Measurements from ENCODE around the gene SMARCA5.

The SMARCA5 gene

DNA sequence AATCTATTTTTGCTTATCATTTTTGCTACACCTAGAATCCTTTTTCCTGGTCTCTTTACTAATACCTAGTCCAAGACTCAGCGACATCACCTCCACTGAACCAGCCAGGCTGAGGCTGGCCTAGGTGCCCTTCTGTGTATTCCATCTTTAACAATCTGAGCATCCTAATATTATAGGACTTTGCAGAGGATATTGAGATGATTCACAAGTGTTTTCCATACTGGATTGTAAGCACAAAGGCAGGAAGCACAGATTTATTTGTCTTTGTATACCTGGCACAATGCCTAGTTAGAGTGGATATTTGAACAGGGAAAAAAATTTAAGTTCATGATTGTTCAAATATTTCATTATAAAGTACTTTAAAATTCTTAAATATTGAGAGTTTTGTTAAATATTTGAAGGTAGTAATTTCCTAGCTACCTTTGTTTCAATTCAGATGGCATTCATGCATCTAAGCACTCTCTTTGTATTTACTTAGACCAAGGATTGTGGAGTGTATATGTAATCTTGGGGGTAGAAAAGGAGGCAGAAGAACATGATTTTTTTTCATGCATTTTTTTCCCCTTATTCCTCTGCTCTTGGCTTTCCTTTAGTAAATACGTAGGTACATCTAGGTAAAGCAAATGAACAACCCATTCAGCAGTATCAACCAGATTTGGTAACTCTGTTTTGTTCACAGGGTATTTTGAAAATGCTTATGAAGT lies 18.4 kb downstream of the SMARCA5 start:
- peak; percentile 6 for DNase-seq

DNA sequence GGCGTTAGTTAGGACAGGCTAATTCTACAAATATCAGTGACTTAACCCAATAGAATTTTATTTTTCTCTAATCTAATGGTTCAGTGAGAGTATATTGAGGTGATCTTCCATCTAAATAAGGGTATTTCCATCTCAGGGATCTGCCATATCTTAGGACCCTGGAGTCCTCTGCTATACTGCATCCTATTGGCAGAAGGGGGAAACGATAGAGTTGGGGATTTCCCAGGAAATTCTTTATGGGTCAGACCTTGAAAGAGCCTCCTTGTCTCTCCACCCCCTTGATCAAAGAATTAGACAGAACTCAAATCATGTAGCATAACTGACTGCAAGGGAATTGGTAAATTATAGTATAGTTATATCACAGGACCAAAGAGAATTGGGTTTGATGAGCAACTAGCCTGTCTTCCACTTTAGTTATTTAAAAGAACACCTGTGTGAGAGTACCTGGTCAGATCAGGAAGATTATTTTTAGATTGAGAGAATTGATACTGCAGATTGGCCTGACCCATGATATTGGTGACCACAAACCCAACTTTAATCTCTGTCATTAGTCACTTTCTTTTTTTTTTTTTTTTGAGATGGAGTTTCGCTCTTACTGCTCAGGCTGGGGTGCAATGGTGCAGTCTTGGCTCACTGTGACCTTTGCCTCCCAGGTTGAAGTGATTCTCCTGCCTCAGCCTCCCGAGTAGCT lies 25.6 kb downstream of the SMARCA5 start:
- DNase-seq = no peak

DNA sequence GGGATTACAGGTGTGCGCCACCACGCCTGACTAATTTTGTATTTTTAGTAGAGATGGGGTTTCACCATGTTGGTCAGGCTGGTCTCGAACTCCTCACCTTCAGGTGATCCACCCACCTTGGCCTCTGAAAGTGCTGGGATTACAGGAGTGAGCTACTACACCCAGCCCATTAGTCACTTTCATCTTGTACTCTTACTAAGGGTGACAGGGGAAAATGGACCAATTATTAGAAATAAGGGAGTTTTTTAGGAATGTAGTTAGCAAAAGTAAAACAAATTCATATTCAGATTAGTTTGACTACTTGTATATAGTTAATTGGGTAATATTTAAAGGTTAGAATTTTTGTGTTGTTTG lies 26.1 kb downstream of the SMARCA5 start:
- DNase-seq = no peak

DNA sequence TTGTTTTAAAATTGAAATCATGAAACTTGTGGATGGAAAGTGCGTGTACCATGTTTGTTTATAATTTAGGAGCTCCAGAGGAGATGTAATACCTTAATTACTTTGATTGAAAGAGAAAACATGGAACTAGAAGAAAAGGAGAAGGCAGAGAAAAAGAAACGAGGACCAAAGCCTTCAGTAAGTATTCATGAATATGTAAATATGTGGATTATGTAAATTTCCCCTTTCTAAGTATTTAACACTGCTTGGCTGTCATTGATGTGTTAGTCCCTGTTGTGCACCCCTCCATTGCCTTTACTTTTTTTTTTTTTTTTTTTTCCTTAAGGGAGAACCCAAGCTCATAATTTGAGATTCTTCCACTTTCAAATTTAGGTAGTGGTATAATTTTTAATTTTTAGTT lies 36.4 kb downstream of the SMARCA5 start:
- DNase-seq = no peak

DNA sequence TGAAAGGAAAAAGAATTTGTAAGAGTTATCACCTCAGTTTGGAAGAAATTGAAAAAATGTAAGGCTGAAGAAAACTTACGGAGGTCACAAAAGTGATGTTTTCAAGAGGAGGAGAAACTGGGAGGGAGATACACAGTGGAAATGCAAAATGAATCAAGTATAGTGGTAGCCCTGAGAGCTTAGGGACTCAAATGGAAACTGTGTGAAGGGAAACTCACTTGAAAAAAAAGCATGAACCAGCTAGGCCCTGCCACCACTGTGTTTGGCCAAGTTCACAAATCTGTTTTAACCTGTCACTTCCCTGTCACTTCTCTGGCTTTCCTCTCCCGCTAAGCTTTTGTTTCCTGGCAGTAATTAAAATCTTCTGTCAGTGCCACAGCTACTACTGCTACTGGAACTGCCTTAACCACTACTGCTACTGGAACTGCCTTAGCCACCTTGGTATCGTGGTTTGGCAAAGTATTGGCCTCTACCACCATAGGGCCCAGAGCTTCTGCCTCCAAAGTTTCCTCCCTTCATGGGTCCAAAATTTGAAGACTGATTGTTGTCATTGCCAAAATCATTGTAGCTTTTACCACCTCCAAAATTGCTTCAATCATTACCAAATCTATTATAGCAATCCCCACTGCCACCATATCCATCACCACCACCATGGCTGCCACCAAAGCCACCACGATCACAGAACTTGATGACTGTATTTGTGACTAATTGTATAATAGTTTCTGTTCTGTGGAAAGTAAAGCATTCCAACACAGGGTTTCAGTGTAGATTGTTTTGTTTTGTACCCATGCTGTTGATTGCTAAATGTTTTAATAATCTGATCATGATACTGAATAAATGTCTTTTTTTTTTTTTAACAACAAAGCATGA lies 41.5 kb downstream of the SMARCA5 start:
- DNase-seq = no peak

DNA sequence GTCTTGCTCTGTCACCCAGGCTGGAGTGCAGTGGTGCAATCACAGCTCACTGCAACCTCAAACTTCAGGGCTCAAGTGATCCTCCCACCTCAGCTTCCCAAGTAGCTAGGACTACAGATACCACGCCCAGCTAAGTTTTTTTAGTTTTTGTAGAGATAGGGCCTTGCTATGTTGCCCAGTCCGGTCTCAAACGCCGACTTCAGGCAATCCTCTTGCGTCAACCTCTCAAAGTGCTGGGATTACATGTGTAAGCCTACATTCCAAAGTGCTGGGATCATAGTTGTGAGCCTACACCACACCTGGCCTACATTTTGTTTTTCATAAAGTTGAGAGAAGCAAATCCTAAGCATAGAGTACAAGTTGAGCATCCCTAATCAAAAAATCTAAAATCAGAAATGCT lies 42.2 kb downstream of the SMARCA5 start:
- no peak for DNase-seq

DNA sequence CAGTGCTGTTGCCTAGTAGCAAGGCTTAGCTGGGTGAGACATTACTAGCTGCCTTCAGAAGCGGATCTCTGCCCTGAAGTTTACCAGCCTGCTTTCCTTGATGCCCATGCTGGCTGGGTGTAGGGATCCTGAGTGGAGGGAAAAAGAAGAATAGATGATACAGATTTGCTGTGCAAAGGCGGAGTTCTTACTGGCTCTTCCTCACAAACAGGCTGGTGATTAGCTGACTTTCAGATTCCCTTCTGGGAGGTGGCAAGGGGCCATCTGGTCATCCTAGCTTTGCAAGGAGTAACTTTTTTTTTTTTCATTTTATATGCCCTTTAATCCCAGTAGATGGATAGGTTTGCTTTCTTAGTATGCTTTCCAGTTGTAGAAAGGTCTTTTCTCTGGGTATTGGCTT lies 44.8 kb downstream of the SMARCA5 start:
- no peak for DNase-seq

DNA sequence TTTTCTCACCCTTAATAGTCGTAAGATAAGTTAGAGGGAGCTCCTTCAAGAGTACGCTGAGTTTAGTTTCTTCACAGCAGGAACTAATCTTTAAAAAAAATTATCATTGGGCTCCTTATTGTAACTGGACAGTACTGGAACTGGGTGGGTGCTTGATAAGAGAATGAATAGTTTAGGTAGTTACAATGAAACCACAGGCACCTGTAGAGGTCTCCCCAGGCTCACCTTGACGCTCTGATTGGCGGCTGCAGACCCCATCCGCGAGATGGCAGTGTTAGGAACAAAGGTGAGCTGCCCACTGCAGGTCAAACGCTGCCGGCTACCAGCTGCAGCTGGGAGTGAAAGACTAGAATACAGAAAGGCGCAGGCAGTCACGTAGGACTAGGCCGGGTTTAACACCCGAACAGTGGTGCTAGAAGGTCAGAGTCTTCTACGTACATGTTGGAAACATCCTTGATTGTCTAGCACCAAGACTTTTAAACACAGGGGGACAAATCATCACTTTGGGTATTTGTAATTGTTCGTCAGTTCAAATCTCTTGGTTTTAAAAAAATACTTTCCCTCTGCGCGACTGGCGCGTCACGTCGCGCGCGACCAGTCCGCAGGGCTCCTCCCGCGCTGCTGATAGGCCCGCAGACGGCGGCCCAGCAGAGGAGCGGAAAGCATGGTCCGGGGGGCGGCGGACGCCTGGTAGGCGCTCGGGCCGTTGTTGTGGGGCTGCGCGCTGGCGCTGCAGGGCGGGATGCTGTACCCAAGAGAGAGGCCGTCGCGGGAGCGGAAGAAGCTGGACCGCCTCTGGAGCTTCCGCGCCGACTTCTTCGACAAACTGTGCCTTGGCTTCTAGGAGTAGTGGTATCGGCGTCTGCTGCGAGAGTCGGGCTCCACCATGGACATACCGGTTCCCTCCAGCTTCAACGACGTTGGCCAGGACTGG lies 45.6 kb downstream of the SMARCA5 start:
- DNase-seq = peak; percentile 63

DNA sequence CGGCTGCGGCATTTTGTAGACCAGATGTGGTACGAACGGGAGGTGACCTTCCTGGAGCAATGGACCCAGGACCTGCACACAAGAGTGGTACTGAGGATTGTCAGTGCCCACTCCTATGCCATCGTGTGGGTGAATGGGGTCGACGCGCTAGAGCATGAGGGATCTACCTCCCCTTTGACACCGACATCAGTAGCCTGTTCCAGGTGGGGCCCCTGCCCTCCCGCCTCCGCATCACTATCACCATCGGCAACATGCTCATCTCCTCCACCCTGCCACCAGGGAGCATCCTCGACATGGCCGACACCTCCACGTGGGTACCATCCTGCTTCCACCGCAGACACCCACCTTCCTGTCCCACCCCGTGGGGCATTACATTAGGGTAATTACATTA lies 46.2 kb downstream of the SMARCA5 start:
- no peak for DNase-seq

DNA sequence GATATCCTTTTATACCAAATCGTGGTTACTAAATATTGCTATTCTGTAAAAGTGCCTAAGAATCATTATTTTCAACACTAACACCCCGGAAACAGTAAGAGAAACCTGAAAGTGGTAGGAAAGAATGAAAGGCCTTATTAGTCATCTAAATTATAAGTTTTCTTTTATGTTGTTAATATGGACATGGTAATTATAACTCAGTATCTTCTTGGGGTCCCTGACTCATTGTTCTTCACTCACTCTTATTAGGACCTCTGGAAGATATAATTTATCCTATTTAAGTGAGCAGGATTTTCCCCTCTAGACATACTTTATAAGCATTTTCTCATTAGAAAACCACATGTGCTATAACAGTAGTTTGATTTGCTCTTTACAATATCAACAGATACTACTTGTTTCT lies 51.0 kb downstream of the SMARCA5 start:
- no peak for DNase-seq

DNA sequence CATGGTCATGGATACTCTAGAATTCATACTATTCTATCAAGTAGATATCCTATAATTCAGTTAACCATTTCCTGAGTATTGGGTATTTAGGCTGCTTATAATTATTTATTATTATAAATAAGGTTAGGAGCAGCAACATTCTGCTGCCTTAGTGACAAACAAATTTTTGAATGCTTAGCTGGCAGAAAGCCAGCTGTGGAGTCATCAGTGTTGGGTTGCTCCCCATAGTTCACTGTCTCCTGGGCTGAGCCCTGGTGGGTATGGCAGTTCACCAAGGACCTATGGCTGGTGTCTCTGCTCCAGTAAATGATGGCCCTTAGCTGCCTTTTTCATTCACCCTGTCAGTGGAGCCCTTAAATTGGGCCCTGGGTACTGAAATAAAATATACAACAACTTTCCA lies 61.8 kb downstream of the SMARCA5 start:
- DNase-seq = no peak

DNA sequence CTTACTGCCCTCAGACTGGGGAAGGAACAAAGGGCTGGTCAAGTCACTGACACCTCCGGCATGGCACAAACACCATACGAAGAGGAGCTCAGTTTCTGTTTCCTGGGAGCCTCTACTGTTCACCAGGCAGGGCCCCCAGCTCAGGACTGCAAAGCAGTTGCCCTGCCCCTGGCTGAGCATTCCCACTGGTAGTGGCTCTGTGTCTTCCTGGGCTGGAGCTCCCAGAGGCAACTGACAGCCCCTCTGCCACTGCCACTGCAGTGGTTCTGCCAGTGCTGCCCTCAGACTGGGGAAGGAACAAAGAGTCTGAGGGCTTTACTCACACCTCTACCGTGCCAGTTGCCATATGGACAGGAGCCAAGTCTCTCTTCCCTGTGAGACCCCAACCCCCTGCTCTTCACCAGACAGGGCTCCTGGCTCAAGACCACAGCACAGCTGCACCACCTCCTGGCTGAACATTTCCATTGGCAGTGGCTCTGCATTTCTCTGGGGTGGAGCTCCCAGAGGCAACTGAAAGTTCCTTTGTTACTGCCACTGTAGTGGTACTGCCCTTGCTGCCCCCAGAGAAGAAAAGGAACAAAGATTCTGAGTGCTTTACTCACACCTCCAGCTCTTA lies 67.9 kb downstream of the SMARCA5 start:
- DNase-seq = no peak

DNA sequence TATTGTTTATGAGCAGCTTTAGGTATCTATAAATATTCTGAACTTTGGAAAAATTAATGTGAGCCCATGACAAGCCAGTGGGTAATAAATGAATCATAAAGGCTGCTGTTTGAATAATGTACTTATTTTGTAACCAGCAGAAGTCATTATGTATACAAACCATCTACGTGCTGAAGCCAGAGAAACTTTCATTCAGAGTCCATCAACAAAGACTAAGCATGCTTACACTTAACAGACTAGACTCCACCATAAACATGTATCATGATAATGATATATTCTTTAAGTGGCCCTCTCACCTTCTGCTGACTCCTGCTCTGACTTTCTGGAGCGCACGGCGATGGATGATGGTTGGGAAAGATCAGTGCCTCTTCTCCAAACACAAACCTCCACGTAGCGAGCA lies 72.0 kb downstream of the SMARCA5 start:
- DNase-seq = no peak

DNA sequence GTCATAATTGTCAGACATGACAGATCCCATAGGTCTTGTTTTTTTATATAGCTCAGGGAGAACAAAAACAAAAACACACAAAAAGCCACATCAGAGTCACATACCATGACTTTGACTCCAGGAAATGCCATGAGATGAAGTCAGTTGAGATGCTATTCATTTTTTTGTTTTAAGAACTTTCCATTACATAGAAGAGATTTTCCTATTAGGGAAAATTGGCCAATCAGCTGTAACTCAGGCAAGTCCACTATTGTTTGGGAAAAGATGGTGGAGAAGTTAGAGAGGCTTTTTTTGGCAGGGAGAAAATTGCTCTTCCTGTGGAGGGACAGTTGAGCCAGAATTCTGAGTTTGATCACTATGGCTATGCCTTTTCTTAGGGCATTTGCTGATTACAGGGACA lies 72.6 kb downstream of the SMARCA5 start:
- DNase-seq = peak; percentile 48

DNA sequence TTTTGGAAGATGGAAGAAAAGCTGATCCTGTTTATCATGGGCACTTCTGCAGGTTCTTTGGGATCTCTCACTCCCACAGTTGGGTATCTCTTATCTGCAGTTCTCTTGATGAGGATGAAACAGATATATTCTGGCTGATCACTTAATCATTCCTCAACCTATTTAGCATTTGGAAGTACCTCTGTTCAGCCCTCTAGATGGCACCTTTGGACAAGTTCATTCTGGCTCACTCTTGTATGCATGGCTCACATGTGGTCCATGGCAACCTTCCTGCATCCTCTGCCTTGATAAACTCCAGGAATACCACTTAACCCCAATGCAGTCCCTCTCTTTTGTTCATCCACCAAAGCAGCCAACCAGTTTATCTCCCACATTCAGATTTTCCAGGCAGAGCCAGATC lies 74.2 kb downstream of the SMARCA5 start:
- DNase-seq = no peak

DNA sequence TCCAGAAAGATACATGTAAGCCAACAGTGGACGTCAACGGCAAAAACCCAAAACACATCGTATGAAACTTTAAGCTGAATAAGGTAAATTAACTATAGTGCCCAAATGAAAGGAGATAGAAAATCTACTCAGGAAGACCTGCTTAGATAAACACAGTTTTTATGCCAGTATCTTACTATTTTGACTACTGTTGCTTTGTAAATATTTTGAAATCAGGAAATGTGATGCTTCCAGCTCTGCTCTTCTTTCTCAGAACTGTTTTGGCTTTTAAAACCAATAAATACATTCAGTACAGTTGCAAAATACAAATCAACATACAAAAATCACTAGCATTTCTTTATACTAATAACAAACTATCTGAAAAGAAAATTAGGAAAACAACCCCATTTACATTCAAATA lies 83.8 kb downstream of the SMARCA5 start:
- no peak for DNase-seq

DNA sequence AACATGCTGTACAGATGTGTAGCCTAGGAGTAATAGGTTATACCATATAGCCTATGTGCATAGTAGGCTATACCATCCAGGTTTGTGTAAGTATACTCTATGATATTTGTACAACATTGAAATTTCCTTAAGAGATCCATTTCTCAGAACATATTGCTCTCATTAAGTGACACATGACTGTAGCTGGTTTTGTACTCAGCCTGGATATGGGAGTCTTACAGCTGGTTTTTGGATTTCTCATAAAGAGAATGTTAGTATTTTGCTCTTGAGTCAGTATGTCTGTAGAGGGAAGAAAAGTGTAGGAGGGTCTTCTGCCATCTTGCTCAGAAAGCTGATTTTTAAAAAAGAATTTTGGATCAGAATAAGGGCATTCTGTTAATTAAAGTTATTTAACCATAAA lies 85.3 kb downstream of the SMARCA5 start:
- DNase-seq = no peak

DNA sequence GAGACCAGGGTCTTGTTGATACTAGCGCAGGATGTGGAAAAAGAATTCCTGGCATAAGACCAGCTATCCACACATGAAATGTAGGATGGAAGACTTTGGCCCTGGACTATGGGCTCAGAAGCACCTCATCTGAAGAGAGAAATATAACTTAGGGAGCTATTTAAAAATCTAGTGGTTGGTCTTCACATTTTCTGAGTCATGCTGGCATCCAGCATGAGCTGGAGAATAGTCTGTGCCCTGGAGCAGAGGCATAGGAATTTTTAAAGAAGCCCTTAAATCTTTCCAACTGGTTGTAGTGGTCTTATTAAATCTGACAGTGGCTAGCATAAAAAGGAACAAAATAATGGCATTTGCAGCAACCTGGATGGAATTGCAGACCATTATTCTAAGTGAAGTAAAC lies 86.3 kb downstream of the SMARCA5 start:
- peak; percentile 13 for DNase-seq

DNA sequence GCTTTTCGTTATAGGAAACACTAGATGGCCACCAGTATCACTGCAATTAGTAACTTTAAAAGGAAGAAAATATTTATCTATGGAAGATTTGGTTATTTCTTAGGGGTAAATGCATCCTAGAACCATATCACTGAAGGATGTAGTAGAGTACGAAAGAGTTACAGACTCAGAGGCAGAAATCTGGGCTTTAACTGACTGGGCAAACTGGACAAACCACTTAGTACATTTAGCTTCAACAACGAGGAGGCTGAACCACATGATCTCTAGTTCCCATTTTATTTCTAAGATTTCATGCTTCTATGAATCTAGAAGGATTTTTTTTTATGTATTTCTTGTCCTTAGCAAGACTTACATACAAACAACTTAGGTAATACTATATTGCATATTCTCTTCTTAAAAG lies 93.0 kb downstream of the SMARCA5 start:
- DNase-seq = no peak

Data from EL (cell line).